HG03045 (cell line): Measurements from ENCODE around the gene LCN12.

Experiments used
- ATAC-seq: cut with Tn5 transposase; IDR thresholded peaks from one replicate; pipeline ENCODE4 v1.9.1; 2021; ENCODE audit warnings: mild to moderate bottlenecking, moderate library complexity; ENCODE audit not compliant: unreplicated experiment

The LCN12 gene

GRCh38 chr9:136957461-136957860, 5.4 kb downstream of the LCN12 start:
- ATAC-seq = no peak

GRCh38 chr9:136957901-136958300, 5.8 kb downstream of the LCN12 start:
- no peak for ATAC-seq

GRCh38 chr9:136958473-136958872, 6.4 kb downstream of the LCN12 start:
- ATAC-seq = no peak

- no peak for ATAC-seq
These were observed 7.1 kb downstream of the LCN12 start for GRCh38 chr9:136958898-136959850.

- ATAC-seq = no peak
These were observed 8.3 kb downstream of the LCN12 start for GRCh38 chr9:136960212-136960937.

GRCh38 chr9:136960938-136961275, 8.8 kb downstream of the LCN12 start:
- no peak for ATAC-seq

GRCh38 chr9:136961279-136962065, 9.4 kb downstream of the LCN12 start:
- ATAC-seq = no peak

GRCh38 chr9:136962163-136962562, 10.1 kb downstream of the LCN12 start:
- no peak for ATAC-seq

- no peak for ATAC-seq
These were observed 10.7 kb downstream of the LCN12 start for GRCh38 chr9:136962701-136963248.

GRCh38 chr9:136963341-136963740, 11.3 kb downstream of the LCN12 start:
- ATAC-seq = no peak

GRCh38 chr9:136963751-136964150, 11.7 kb downstream of the LCN12 start:
- no peak for ATAC-seq

GRCh38 chr9:136964171-136964689, 12.2 kb downstream of the LCN12 start:
- no peak for ATAC-seq

- no peak for ATAC-seq
These were observed 12.9 kb downstream of the LCN12 start for GRCh38 chr9:136964833-136965422.

GRCh38 chr9:136965771-136966484, 13.9 kb downstream of the LCN12 start:
- ATAC-seq = no peak

GRCh38 chr9:136968333-136969127, 16.5 kb downstream of the LCN12 start:
- no peak for ATAC-seq

- no peak for ATAC-seq
These were observed 17.1 kb downstream of the LCN12 start for GRCh38 chr9:136969150-136969549.

GRCh38 chr9:136969774-136970173, 17.7 kb downstream of the LCN12 start:
- ATAC-seq = no peak

- no peak for ATAC-seq
These were observed 18.3 kb downstream of the LCN12 start for GRCh38 chr9:136970361-136970760.

- no peak for ATAC-seq
These were observed 19.7 kb downstream of the LCN12 start for GRCh38 chr9:136971746-136972145.
